PC-9 (cell line): ENCODE results near the gene CRY1.

Source experiments
- EZH2 ChIP-seq: fragments of 200-600 bp; sonication (generic); IDR thresholded peaks from 2 replicates; pipeline ENCODE4 v1.8.0; 2017; ENCODE audit warnings: antibody characterized with exemption, low read depth
- TF ChIP-seq, protein P1 (sequence below): fragments of 200-600 bp; sonication (generic); conservative IDR thresholded peaks from 2 replicates; pipeline ENCODE4 v1.6.1; 2017; ENCODE audit warnings: mixed run types, antibody characterized with exemption, mild to moderate bottlenecking, moderate library complexity

GRCh38 chr12:106950591-106950990 is 142.8 kb downstream of the CRY1 start:
- TF ChIP-seq EZH2, result no peak
- TF ChIP-seq, protein P1, sequence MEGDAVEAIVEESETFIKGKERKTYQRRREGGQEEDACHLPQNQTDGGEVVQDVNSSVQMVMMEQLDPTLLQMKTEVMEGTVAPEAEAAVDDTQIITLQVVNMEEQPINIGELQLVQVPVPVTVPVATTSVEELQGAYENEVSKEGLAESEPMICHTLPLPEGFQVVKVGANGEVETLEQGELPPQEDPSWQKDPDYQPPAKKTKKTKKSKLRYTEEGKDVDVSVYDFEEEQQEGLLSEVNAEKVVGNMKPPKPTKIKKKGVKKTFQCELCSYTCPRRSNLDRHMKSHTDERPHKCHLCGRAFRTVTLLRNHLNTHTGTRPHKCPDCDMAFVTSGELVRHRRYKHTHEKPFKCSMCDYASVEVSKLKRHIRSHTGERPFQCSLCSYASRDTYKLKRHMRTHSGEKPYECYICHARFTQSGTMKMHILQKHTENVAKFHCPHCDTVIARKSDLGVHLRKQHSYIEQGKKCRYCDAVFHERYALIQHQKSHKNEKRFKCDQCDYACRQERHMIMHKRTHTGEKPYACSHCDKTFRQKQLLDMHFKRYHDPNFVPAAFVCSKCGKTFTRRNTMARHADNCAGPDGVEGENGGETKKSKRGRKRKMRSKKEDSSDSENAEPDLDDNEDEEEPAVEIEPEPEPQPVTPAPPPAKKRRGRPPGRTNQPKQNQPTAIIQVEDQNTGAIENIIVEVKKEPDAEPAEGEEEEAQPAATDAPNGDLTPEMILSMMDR, result no peak
